Neural progenitor cell (in vitro differentiated cells): ENCODE measurements around the gene NOP16.

Source experiments
- CTCF ChIP-seq: fragments of 200-600 bp; sonication (generic); IDR thresholded peaks from 2 replicates; pipeline ENCODE4 v1.5.1; 2017; ENCODE audit warnings: antibody characterized with exemption, mild to moderate bottlenecking
- EZH2 ChIP-seq: fragments of 200-600 bp; sonication (generic); IDR thresholded peaks from 2 replicates; pipeline ENCODE4 v1.6.1; 2017; ENCODE audit warnings: antibody characterized with exemption, mild to moderate bottlenecking, moderate library complexity

- TF ChIP-seq CTCF = no peak
- no peak for TF ChIP-seq EZH2
Measured at GRCh38 chr5:176387384-176387925, 943 bp downstream of the NOP16 start.
